ENCODE data around the gene IER2.

IER2 gene

GRCh38 chr19:13102666-13103580 lies 47.3 kb upstream of the IER2 start, which contains the start of gene LYL1:
LYL1 (minus strand) TSS chr19:13102858; CDS start chr19:13101171, 1,687 bp downstream.
- Histone ChIP-seq H3K4ac (ENCODE audit: low read depth, low read length) (peak within 1 kb of the TSS; percentile 64), H3K4me2 (ENCODE audit: low read length) (peak within 1 kb of the TSS; percentile 55), H3K27me3 (ENCODE audit: insufficient read depth, low read length, poor library complexity) (peaks cover 13% of the 10 kb centered on the region), H3K79me1 (ENCODE audit: low read length) (no peaks in the 10 kb centered on the region), H3K56ac (ENCODE audit: low read length) (peak within 1 kb of the TSS; percentile 90), H4K8ac (ENCODE audit: low read depth, low read length) (no peak within 1 kb of the TSS), H3K18ac (ENCODE audit: low read length) (peak within 1 kb of the TSS; percentile 52), H3K36me3 (ENCODE audit: control insufficient read depth, insufficient read depth, low read length) (peaks cover 2% of the 10 kb centered on the region), H3K27ac (ENCODE audit: low read depth, low read length) (peak within 1 kb of the TSS; percentile 18), H2BK15ac (replicated peaks; ENCODE audit: low read depth) (no peak within 1 kb of the TSS), H3K79me2 (ENCODE audit: control insufficient read depth, insufficient read depth, low read length) (no peaks in the 10 kb centered on the region), H3K9ac (ENCODE audit: low read length) (peak within 1 kb of the TSS; percentile 71), H2AK5ac (ENCODE audit: low read length) (no peak within 1 kb of the TSS), H2BK120ac (ENCODE audit: low read depth, low read length) (no peak within 1 kb of the TSS), H4K5ac (ENCODE audit: low read length) (no peak within 1 kb of the TSS), H2BK5ac (ENCODE audit: low read length) (peak within 1 kb of the TSS; percentile 76), H3K4me1 (ENCODE audit: control insufficient read depth, low read depth, low read length) (peaks cover 4% of the 10 kb centered on the region), H3K4me3 (ENCODE audit: low read length) (no peak within 1 kb of the TSS), H3K23ac (ENCODE audit: low read length) (peak within 1 kb of the TSS; percentile 20)
- DNase-seq = peak; percentile 89
- no CpG with 5 or more reads among the region's 47 CpGs for WGBS (ENCODE audit: extremely low coverage, insufficient coverage, low lambda C conversion rate)

GRCh38 chr19:13103581-13104359 lies 46.4 kb upstream of the IER2 start:
- no peaks in the 10 kb centered on the region for H3K79me2 ChIP-seq (ENCODE audit: control insufficient read depth, insufficient read depth, low read length)
- H3K23ac ChIP-seq (ENCODE audit: low read length) = no peak overlapping the region
- peaks cover 4% of the 10 kb centered on the region for H3K4me1 ChIP-seq (ENCODE audit: control insufficient read depth, low read depth, low read length)
- no peak overlapping the region for H2BK5ac ChIP-seq (ENCODE audit: low read length)
- no peak overlapping the region for H3K27ac ChIP-seq (ENCODE audit: low read depth, low read length)
- no peak overlapping the region for H4K8ac ChIP-seq (ENCODE audit: low read depth, low read length)
- H3K27me3 ChIP-seq (ENCODE audit: insufficient read depth, low read length, poor library complexity) = peaks cover 9% of the 10 kb centered on the region
- no peak overlapping the region for H2BK15ac ChIP-seq (replicated peaks; ENCODE audit: low read depth)
- H2AK5ac ChIP-seq (ENCODE audit: low read length) = no peak overlapping the region
- H3K4me3 ChIP-seq (ENCODE audit: low read length) = no peak overlapping the region
- no peaks in the 10 kb centered on the region for H3K79me1 ChIP-seq (ENCODE audit: low read length)
- H3K4ac ChIP-seq (ENCODE audit: low read depth, low read length) = no peak overlapping the region
- no peak overlapping the region for H3K9ac ChIP-seq (ENCODE audit: low read length)
- H3K4me2 ChIP-seq (ENCODE audit: low read length) = no peak overlapping the region
- DNase-seq = no peak
- no peak overlapping the region for H3K18ac ChIP-seq (ENCODE audit: low read length)
- no peak overlapping the region for H4K5ac ChIP-seq (ENCODE audit: low read length)
- H3K56ac ChIP-seq (ENCODE audit: low read length) = peak overlapping the region; percentile 73
- peaks cover 2% of the 10 kb centered on the region for H3K36me3 ChIP-seq (ENCODE audit: control insufficient read depth, insufficient read depth, low read length)
- no CpG with 5 or more reads among the region's 13 CpGs for WGBS (ENCODE audit: extremely low coverage, insufficient coverage, low lambda C conversion rate)
- no peak overlapping the region for H2BK120ac ChIP-seq (ENCODE audit: low read depth, low read length)

- H3K56ac ChIP-seq (ENCODE audit: low read length) = no peak overlapping the region
- DNase-seq = peak; percentile 33
- H3K27me3 ChIP-seq (ENCODE audit: insufficient read depth, low read length, poor library complexity) = peaks cover 3% of the 10 kb centered on the region
- no peak overlapping the region for H3K4me3 ChIP-seq (ENCODE audit: low read length)
- H4K5ac ChIP-seq (ENCODE audit: low read length) = no peak overlapping the region
- no peak overlapping the region for H3K23ac ChIP-seq (ENCODE audit: low read length)
- H3K18ac ChIP-seq (ENCODE audit: low read length) = no peak overlapping the region
- no peak overlapping the region for H3K4ac ChIP-seq (ENCODE audit: low read depth, low read length)
- H3K27ac ChIP-seq (ENCODE audit: low read depth, low read length) = no peak overlapping the region
- H2BK5ac ChIP-seq (ENCODE audit: low read length) = no peak overlapping the region
- no peak overlapping the region for H2BK15ac ChIP-seq (replicated peaks; ENCODE audit: low read depth)
- H3K79me2 ChIP-seq (ENCODE audit: control insufficient read depth, insufficient read depth, low read length) = no peaks in the 10 kb centered on the region
- no peaks in the 10 kb centered on the region for H3K79me1 ChIP-seq (ENCODE audit: low read length)
- peaks cover 4% of the 10 kb centered on the region for H3K4me1 ChIP-seq (ENCODE audit: control insufficient read depth, low read depth, low read length)
- H3K9ac ChIP-seq (ENCODE audit: low read length) = no peak overlapping the region
- H3K4me2 ChIP-seq (ENCODE audit: low read length) = no peak overlapping the region
- H4K8ac ChIP-seq (ENCODE audit: low read depth, low read length) = no peak overlapping the region
- no peak overlapping the region for H2AK5ac ChIP-seq (ENCODE audit: low read length)
- H2BK120ac ChIP-seq (ENCODE audit: low read depth, low read length) = no peak overlapping the region
- WGBS (ENCODE audit: extremely low coverage, insufficient coverage, low lambda C conversion rate) = no CpG with 5 or more reads among the region's 33 CpGs
- peaks cover 2% of the 10 kb centered on the region for H3K36me3 ChIP-seq (ENCODE audit: control insufficient read depth, insufficient read depth, low read length)
Observed at GRCh38 chr19:13104360-13104847, 45.8 kb upstream of the IER2 start.

- no peak for DNase-seq
- no peak overlapping the region for H3K4ac ChIP-seq (ENCODE audit: low read depth, low read length)
- WGBS (ENCODE audit: extremely low coverage, insufficient coverage, low lambda C conversion rate) = no CpG with 5 or more reads among the region's 29 CpGs
- H3K9ac ChIP-seq (ENCODE audit: low read length) = no peak overlapping the region
- H3K4me1 ChIP-seq (ENCODE audit: control insufficient read depth, low read depth, low read length) = peaks cover 4% of the 10 kb centered on the region
- no peak overlapping the region for H3K56ac ChIP-seq (ENCODE audit: low read length)
- no peak overlapping the region for H4K5ac ChIP-seq (ENCODE audit: low read length)
- no peak overlapping the region for H3K4me3 ChIP-seq (ENCODE audit: low read length)
- no peaks in the 10 kb centered on the region for H3K79me2 ChIP-seq (ENCODE audit: control insufficient read depth, insufficient read depth, low read length)
- no peak overlapping the region for H3K4me2 ChIP-seq (ENCODE audit: low read length)
- H4K8ac ChIP-seq (ENCODE audit: low read depth, low read length) = no peak overlapping the region
- no peaks in the 10 kb centered on the region for H3K27me3 ChIP-seq (ENCODE audit: insufficient read depth, low read length, poor library complexity)
- H3K79me1 ChIP-seq (ENCODE audit: low read length) = no peaks in the 10 kb centered on the region
- H2BK15ac ChIP-seq (replicated peaks; ENCODE audit: low read depth) = no peak overlapping the region
- no peak overlapping the region for H3K23ac ChIP-seq (ENCODE audit: low read length)
- no peak overlapping the region for H2BK120ac ChIP-seq (ENCODE audit: low read depth, low read length)
- no peak overlapping the region for H3K27ac ChIP-seq (ENCODE audit: low read depth, low read length)
- peaks cover 2% of the 10 kb centered on the region for H3K36me3 ChIP-seq (ENCODE audit: control insufficient read depth, insufficient read depth, low read length)
- H2AK5ac ChIP-seq (ENCODE audit: low read length) = no peak overlapping the region
- no peak overlapping the region for H3K18ac ChIP-seq (ENCODE audit: low read length)
- H2BK5ac ChIP-seq (ENCODE audit: low read length) = no peak overlapping the region
Observed at GRCh38 chr19:13104848-13105711, 45.1 kb upstream of the IER2 start.

GRCh38 chr19:13109361-13110098 lies 40.7 kb upstream of the IER2 start:
- Histone ChIP-seq H3K27ac (ENCODE audit: low read depth, low read length) (no peak overlapping the region), H2AK5ac (ENCODE audit: low read length) (no peak overlapping the region), H3K4me1 (ENCODE audit: control insufficient read depth, low read depth, low read length) (no peaks in the 10 kb centered on the region), H3K4me2 (ENCODE audit: low read length) (no peak overlapping the region), H3K27me3 (ENCODE audit: insufficient read depth, low read length, poor library complexity) (no peaks in the 10 kb centered on the region), H3K23ac (ENCODE audit: low read length) (no peak overlapping the region), H4K5ac (ENCODE audit: low read length) (no peak overlapping the region), H3K79me1 (ENCODE audit: low read length) (peaks cover 6% of the 10 kb centered on the region), H2BK120ac (ENCODE audit: low read depth, low read length) (no peak overlapping the region), H3K9ac (ENCODE audit: low read length) (no peak overlapping the region), H3K18ac (ENCODE audit: low read length) (no peak overlapping the region), H3K4me3 (ENCODE audit: low read length) (no peak overlapping the region), H2BK5ac (ENCODE audit: low read length) (no peak overlapping the region), H3K4ac (ENCODE audit: low read depth, low read length) (no peak overlapping the region), H3K36me3 (ENCODE audit: control insufficient read depth, insufficient read depth, low read length) (peaks cover 9% of the 10 kb centered on the region), H3K56ac (ENCODE audit: low read length) (no peak overlapping the region), H2BK15ac (replicated peaks; ENCODE audit: low read depth) (no peak overlapping the region), H4K8ac (ENCODE audit: low read depth, low read length) (no peak overlapping the region), H3K79me2 (ENCODE audit: control insufficient read depth, insufficient read depth, low read length) (no peaks in the 10 kb centered on the region)
- WGBS (ENCODE audit: extremely low coverage, insufficient coverage, low lambda C conversion rate) = no CpG with 5 or more reads among the region's 30 CpGs
- no peak for DNase-seq
